GM21423 (cell line): ENCODE results near the gene N4BP3.
"Not testable (repeated sequence)": the region's sequence is repeated elsewhere in the genome, so short reads cannot be mapped to it uniquely, and the experiment has no call there.

ENCODE experiments used
- ATAC-seq: cut with Tn5 transposase; IDR thresholded peaks from one replicate; pipeline ENCODE4 v1.9.1; 2021; ENCODE audit warnings: mild to moderate bottlenecking, moderate library complexity; ENCODE audit not compliant: unreplicated experiment

The N4BP3 gene

GRCh38 chr5:178121391-178122276 is 8.3 kb downstream of the N4BP3 start:
- no peak for ATAC-seq

GRCh38 chr5:178122346-178122745 is 9.0 kb downstream of the N4BP3 start:
- ATAC-seq, result no peak

- ATAC-seq, result no peak
Observed at GRCh38 chr5:178123094-178123965, 10.0 kb downstream of the N4BP3 start.

- ATAC-seq, result no peak
Observed at GRCh38 chr5:178123966-178124925, 10.9 kb downstream of the N4BP3 start.

GRCh38 chr5:178125253-178125906 is 12.0 kb downstream of the N4BP3 start:
- no peak for ATAC-seq

GRCh38 chr5:178126556-178126955 is 13.2 kb downstream of the N4BP3 start:
- ATAC-seq, result no peak

- not testable (repeated sequence) for ATAC-seq
Observed at GRCh38 chr5:178127300-178128009, 14.1 kb downstream of the N4BP3 start.

GRCh38 chr5:178129296-178129695 is 16.0 kb downstream of the N4BP3 start:
- no peak for ATAC-seq

- ATAC-seq, result not testable (repeated sequence)
Observed at GRCh38 chr5:178130234-178130575, 16.9 kb downstream of the N4BP3 start.

- peak; percentile 89 for ATAC-seq
Observed at GRCh38 chr5:178130576-178131445, 17.5 kb downstream of the N4BP3 start, which contains the start of gene RMND5B. RMND5B (plus strand) TSS chr5:178131014; CDS start chr5:178138120, 7,106 bp downstream.

- ATAC-seq, result no peak
Observed at GRCh38 chr5:178131446-178131996, 18.2 kb downstream of the N4BP3 start.

- ATAC-seq, result no peak
Observed at GRCh38 chr5:178136990-178137389, 23.7 kb downstream of the N4BP3 start.

GRCh38 chr5:178137991-178138390 is 24.7 kb downstream of the N4BP3 start:
- ATAC-seq, result no peak

- no peak for ATAC-seq
Observed at GRCh38 chr5:178141550-178141949, 28.2 kb downstream of the N4BP3 start.

- no peak for ATAC-seq
Observed at GRCh38 chr5:178142642-178143041, 29.3 kb downstream of the N4BP3 start.

- ATAC-seq, result no peak
Observed at GRCh38 chr5:178143246-178143645, 29.9 kb downstream of the N4BP3 start.

GRCh38 chr5:178143901-178144300 is 30.6 kb downstream of the N4BP3 start:
- no peak for ATAC-seq
